ENCODE measurements around the gene CD6. TPM values are rescaled to one million over a fixed set of nuclear protein-coding genes. Genes with fewer than 3 reads are reported as not detected.

Gene CD6
- total and polyA plus RNA-seq, 2 experiments from 2014 or later: 0.03 TPM; not detected in 1

DNA sequence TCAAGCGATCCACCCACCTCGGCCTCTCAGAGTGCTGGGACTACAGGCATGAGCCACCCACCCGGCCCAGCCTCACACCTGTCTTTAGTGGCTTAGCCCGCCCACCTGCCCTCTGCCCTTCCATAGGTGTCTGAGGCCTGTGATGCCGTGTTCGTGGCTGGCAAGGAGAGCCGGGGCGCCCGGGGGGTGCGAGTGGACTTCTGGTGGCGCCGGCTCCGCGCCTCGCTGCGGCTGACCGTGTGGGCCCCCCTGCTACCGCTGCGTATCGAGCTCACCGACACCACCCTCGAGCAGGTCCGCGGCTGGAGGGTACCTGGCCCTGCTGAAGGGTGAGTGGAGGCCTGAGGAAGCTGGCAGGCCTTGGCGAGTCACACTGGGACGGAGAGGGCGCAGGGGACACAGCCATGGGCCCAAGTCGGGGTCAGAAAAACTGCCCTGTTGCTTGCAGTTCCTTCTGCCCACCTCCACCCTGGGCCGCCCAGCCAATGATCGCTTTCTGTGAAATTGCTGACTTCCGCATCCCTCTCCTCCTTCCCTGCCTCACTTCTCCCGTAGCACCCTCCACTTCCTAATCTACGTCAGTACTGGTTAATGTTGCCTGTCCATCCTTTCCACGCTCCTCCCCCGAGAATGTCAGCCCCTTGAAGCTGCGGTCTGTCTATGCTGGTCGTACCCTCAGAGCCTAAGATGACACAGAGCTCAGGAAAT lies 37.9 kb upstream of the CD6 start:
- TF ChIP-seq EZH2 (IDR thresholded peaks at IDR 0.05; ENCODE audit: borderline replicate concordance): no peak
- TF ChIP-seq EZH2phosphoT487 (IDR thresholded peaks at IDR 0.05; ENCODE audit: low read depth, severe bottlenecking, unreplicated experiment): no peak
- TF ChIP-seq, protein P1, sequence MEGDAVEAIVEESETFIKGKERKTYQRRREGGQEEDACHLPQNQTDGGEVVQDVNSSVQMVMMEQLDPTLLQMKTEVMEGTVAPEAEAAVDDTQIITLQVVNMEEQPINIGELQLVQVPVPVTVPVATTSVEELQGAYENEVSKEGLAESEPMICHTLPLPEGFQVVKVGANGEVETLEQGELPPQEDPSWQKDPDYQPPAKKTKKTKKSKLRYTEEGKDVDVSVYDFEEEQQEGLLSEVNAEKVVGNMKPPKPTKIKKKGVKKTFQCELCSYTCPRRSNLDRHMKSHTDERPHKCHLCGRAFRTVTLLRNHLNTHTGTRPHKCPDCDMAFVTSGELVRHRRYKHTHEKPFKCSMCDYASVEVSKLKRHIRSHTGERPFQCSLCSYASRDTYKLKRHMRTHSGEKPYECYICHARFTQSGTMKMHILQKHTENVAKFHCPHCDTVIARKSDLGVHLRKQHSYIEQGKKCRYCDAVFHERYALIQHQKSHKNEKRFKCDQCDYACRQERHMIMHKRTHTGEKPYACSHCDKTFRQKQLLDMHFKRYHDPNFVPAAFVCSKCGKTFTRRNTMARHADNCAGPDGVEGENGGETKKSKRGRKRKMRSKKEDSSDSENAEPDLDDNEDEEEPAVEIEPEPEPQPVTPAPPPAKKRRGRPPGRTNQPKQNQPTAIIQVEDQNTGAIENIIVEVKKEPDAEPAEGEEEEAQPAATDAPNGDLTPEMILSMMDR (IDR thresholded peaks at IDR 0.05; ENCODE audit: poor library complexity): no peak
- 97% methylated on average over 37 of the region's 37 CpGs for WGBS (ENCODE audit: low lambda C conversion rate, missing lambda C conversion rate)
- no peaks in the 10 kb centered on the region for H3K36me3 ChIP-seq (replicated peaks; ENCODE audit: insufficient read depth, low read depth)
- no peaks in the 10 kb centered on the region for H3K9me2 ChIP-seq (replicated peaks; ENCODE audit: insufficient read depth)
- H3K79me2 ChIP-seq: no peaks in the 10 kb centered on the region
- no peak overlapping the region for H3K4me2 ChIP-seq
- no peaks in the 10 kb centered on the region for H3K4me1 ChIP-seq (ENCODE audit: insufficient read depth)
- H4K20me1 ChIP-seq (ENCODE audit: insufficient read depth, poor library complexity, severe bottlenecking): no peaks in the 10 kb centered on the region
- H3K4me3 ChIP-seq: no peak overlapping the region
- no peak overlapping the region for H2AFZ ChIP-seq
- no peaks in the 10 kb centered on the region for H3K27me3 ChIP-seq
- no peak overlapping the region for H3K27ac ChIP-seq
- no peak for DNase-seq (ENCODE audit: low spot score)
- H3K9me3 ChIP-seq (ENCODE audit: low read depth): no peaks in the 10 kb centered on the region

DNA sequence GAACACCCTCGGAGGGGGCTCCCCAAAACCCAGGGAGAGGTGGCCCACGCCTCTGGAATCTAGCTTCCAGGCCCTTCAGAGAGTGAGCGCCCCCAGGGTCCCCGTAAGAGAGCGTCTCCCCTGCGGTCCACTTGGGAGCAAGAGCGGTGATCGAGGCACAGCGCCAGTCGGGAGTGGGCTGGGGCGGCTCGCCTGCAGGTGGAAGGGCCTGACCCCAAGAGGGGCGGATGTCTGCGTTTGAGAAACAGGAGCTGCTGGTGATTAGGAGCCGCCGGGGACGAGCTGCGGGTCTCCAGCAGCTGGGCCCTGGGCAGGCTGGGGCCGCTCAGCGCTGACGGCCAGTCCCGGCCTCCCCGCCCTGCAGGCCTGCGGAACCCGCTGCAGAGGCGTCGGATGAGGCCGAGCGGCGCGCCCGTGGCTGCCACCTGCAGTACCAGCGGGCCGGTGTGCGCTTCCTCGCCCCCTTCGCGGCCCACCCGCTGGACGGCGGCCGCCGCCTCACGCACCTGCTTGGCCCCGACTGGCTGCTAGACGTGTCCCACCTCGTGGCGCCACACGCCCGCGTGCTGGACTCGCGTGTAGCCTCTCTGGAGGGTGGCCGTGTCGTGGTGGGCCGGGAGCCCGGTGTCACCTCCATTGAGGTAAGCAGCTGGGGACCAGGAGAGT lies 37.2 kb upstream of the CD6 start:
- Histone ChIP-seq H3K9me2 (replicated peaks; ENCODE audit: insufficient read depth) (no peaks in the 10 kb centered on the region), H2AFZ (no peak overlapping the region), H3K27ac (no peak overlapping the region), H3K79me2 (no peaks in the 10 kb centered on the region), H3K4me2 (no peak overlapping the region), H3K9me3 (ENCODE audit: low read depth) (no peaks in the 10 kb centered on the region), H3K36me3 (replicated peaks; ENCODE audit: insufficient read depth, low read depth) (no peaks in the 10 kb centered on the region), H3K4me1 (ENCODE audit: insufficient read depth) (no peaks in the 10 kb centered on the region), H3K27me3 (no peaks in the 10 kb centered on the region), H4K20me1 (ENCODE audit: insufficient read depth, poor library complexity, severe bottlenecking) (no peaks in the 10 kb centered on the region), H3K4me3 (no peak overlapping the region)
- WGBS (ENCODE audit: low lambda C conversion rate, missing lambda C conversion rate): 97% methylated on average over 45 of the region's 57 CpGs
- no peak for DNase-seq (ENCODE audit: low spot score)
- no peak for TF ChIP-seq EZH2phosphoT487 (IDR thresholded peaks at IDR 0.05; ENCODE audit: low read depth, severe bottlenecking, unreplicated experiment)
- TF ChIP-seq EZH2 (IDR thresholded peaks at IDR 0.05; ENCODE audit: borderline replicate concordance): no peak
- TF ChIP-seq, protein P1 (IDR thresholded peaks at IDR 0.05; ENCODE audit: poor library complexity): no peak

DNA sequence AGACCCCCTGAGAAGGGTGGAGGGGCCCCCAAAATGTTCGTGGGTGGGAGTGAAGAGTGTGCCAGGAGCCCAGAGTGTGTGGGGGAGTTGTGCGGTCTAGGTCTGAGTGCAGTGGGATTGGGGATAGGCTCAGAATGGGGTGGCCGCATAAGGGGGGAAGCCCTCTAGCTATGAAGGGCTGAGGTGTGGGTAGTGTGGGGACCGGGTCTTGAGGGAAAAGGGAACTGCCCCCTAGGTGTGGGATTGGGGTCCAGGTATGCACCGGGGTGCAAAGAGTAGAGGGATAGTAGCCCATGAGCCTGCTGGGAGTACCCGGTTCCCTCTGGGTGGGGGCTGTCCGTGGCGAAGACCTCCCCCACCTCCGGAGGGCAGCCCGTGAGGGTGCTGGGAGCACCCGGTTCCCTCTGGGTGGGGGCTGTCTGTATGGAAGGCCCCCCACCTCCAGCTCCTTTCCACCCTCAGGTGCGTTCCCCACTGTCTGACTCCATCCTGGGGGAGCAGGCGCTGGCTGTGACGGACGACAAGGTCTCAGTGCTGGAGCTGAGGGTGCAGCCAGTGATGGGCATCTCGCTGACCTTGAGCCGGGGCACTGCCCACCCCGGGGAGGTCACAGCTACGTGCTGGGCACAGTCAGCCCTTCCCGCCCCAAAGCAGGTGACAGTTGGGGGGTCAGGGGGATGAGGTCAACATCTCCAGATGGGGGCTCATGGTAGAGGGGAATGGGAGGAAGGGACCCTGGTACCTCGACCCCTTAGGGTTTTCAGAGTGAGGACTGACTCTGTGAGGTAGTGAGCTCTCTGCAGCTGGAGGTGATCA lies 36.5 kb upstream of the CD6 start:
- no peaks in the 10 kb centered on the region for H3K27me3 ChIP-seq
- H3K9me3 ChIP-seq (ENCODE audit: low read depth): no peaks in the 10 kb centered on the region
- no peaks in the 10 kb centered on the region for H3K4me1 ChIP-seq (ENCODE audit: insufficient read depth)
- no peak overlapping the region for H3K27ac ChIP-seq
- no peak overlapping the region for H2AFZ ChIP-seq
- no peaks in the 10 kb centered on the region for H3K36me3 ChIP-seq (replicated peaks; ENCODE audit: insufficient read depth, low read depth)
- TF ChIP-seq EZH2phosphoT487 (IDR thresholded peaks at IDR 0.05; ENCODE audit: low read depth, severe bottlenecking, unreplicated experiment) (no peak), EZH2 (IDR thresholded peaks at IDR 0.05; ENCODE audit: borderline replicate concordance) (no peak)
- TF ChIP-seq, protein P1 (IDR thresholded peaks at IDR 0.05; ENCODE audit: poor library complexity): no peak
- H3K9me2 ChIP-seq (replicated peaks; ENCODE audit: insufficient read depth): no peaks in the 10 kb centered on the region
- 97% methylated on average over 19 of the region's 21 CpGs for WGBS (ENCODE audit: low lambda C conversion rate, missing lambda C conversion rate)
- DNase-seq (ENCODE audit: low spot score): no peak
- H3K4me2 ChIP-seq: no peak overlapping the region
- no peak overlapping the region for H3K4me3 ChIP-seq
- no peaks in the 10 kb centered on the region for H4K20me1 ChIP-seq (ENCODE audit: insufficient read depth, poor library complexity, severe bottlenecking)
- no peaks in the 10 kb centered on the region for H3K79me2 ChIP-seq
